ENCODE data around the gene PTPRG.

PTPRG gene

DNA sequence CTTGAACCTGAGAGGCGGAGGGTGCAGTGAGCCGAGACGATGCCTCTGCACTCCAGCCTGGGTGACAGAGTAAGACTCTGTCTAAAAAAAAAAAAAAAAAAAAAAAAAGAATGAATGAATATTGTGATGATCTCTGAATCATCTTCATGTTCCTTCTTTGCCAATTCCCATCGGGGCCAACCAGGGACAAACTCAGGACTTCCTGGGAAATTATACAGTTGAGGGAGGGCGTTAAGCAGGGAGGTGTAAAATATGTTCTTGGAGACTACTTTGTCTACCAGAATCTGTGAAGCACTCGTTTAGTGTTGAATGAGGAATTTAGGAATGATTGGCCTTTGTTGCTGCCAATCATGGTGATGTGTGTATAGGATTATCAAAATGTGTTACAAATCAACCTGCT is 210.6 kb downstream of the PTPRG start:
- H3K9ac ChIP-seq (ENCODE audit: low read depth, low read length, poor library complexity, severe bottlenecking), result no peak overlapping the region
- no peaks in the 10 kb centered on the region for H3K4me1 ChIP-seq (ENCODE audit: insufficient read depth, low read length, poor library complexity, severe bottlenecking)
- H3K36me3 ChIP-seq (ENCODE audit: insufficient read depth, low read length), result no peaks in the 10 kb centered on the region
- H3K27me3 ChIP-seq (ENCODE audit: insufficient read depth, low read length, poor library complexity, severe bottlenecking), result no peaks in the 10 kb centered on the region
- H3K9me3 ChIP-seq (ENCODE audit: insufficient read depth, low read depth, low read length), result no peaks in the 10 kb centered on the region
- no peaks in the 10 kb centered on the region for H3K79me2 ChIP-seq (ENCODE audit: insufficient read depth, low read length)
- no peak overlapping the region for H3K4me3 ChIP-seq (ENCODE audit: low read length, poor library complexity, severe bottlenecking)
- H4K20me1 ChIP-seq (ENCODE audit: insufficient read depth, low read length, poor library complexity, severe bottlenecking), result no peaks in the 10 kb centered on the region
- no peak overlapping the region for H2AFZ ChIP-seq (ENCODE audit: low read length)
- H3F3A ChIP-seq (ENCODE audit: low read depth), result no peaks in the 10 kb centered on the region
- H3K4me2 ChIP-seq (ENCODE audit: low read depth, low read length, poor library complexity, severe bottlenecking), result no peak overlapping the region
- no peak for TF ChIP-seq EZH2phosphoT487 (IDR thresholded peaks at IDR 0.05; ENCODE audit: borderline replicate concordance)
- TF ChIP-seq, protein P1, sequence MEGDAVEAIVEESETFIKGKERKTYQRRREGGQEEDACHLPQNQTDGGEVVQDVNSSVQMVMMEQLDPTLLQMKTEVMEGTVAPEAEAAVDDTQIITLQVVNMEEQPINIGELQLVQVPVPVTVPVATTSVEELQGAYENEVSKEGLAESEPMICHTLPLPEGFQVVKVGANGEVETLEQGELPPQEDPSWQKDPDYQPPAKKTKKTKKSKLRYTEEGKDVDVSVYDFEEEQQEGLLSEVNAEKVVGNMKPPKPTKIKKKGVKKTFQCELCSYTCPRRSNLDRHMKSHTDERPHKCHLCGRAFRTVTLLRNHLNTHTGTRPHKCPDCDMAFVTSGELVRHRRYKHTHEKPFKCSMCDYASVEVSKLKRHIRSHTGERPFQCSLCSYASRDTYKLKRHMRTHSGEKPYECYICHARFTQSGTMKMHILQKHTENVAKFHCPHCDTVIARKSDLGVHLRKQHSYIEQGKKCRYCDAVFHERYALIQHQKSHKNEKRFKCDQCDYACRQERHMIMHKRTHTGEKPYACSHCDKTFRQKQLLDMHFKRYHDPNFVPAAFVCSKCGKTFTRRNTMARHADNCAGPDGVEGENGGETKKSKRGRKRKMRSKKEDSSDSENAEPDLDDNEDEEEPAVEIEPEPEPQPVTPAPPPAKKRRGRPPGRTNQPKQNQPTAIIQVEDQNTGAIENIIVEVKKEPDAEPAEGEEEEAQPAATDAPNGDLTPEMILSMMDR (conservative IDR thresholded peaks at IDR 0.05; ENCODE audit: low read length), result no peak
- H3K9me2 ChIP-seq (replicated peaks; ENCODE audit: low read depth, low read length), result no peaks in the 10 kb centered on the region

DNA sequence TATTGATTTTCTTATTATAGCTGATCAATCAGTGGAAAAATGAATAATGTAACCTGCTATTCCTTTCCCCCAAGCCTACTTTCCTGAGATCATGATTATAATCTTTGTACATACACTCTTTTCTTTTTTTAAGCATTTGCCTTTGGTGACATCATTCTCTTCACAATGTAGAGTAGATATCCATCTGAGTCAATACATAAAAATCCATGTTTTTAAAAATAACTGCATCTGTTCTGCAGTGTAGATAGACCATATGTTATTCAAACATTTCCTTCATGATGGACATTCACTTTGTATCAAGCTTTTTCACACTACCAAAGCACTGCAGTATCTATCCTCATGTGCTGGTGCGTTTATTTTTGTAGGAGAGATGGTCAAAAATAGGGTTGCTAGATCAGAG is 211.1 kb downstream of the PTPRG start:
- Histone ChIP-seq H3K4me3 (ENCODE audit: low read length, poor library complexity, severe bottlenecking) (no peak overlapping the region), H3K9me3 (ENCODE audit: insufficient read depth, low read depth, low read length) (no peaks in the 10 kb centered on the region), H3K27me3 (ENCODE audit: insufficient read depth, low read length, poor library complexity, severe bottlenecking) (no peaks in the 10 kb centered on the region), H3K4me1 (ENCODE audit: insufficient read depth, low read length, poor library complexity, severe bottlenecking) (peaks cover 1% of the 10 kb centered on the region), H2AFZ (ENCODE audit: low read length) (no peak overlapping the region), H3K4me2 (ENCODE audit: low read depth, low read length, poor library complexity, severe bottlenecking) (no peak overlapping the region), H3K9me2 (replicated peaks; ENCODE audit: low read depth, low read length) (no peaks in the 10 kb centered on the region), H3K36me3 (ENCODE audit: insufficient read depth, low read length) (no peaks in the 10 kb centered on the region), H3K79me2 (ENCODE audit: insufficient read depth, low read length) (no peaks in the 10 kb centered on the region), H3K9ac (ENCODE audit: low read depth, low read length, poor library complexity, severe bottlenecking) (no peak overlapping the region), H4K20me1 (ENCODE audit: insufficient read depth, low read length, poor library complexity, severe bottlenecking) (no peaks in the 10 kb centered on the region), H3F3A (ENCODE audit: low read depth) (no peaks in the 10 kb centered on the region)
- TF ChIP-seq, protein P1 (conservative IDR thresholded peaks at IDR 0.05; ENCODE audit: low read length), result no peak
- TF ChIP-seq EZH2phosphoT487 (IDR thresholded peaks at IDR 0.05; ENCODE audit: borderline replicate concordance), result no peak

GRCh38 chr3:61774279-61774890 is 213.0 kb downstream of the PTPRG start:
- H3K9me3 ChIP-seq (ENCODE audit: insufficient read depth, low read depth, low read length), result no peaks in the 10 kb centered on the region
- TF ChIP-seq, protein P1 (conservative IDR thresholded peaks at IDR 0.05; ENCODE audit: low read length), result no peak
- TF ChIP-seq EZH2phosphoT487 (IDR thresholded peaks at IDR 0.05; ENCODE audit: borderline replicate concordance), result no peak
- no peaks in the 10 kb centered on the region for H3K9me2 ChIP-seq (replicated peaks; ENCODE audit: low read depth, low read length)
- no peak overlapping the region for H3K4me2 ChIP-seq (ENCODE audit: low read depth, low read length, poor library complexity, severe bottlenecking)
- H3K27me3 ChIP-seq (ENCODE audit: insufficient read depth, low read length, poor library complexity, severe bottlenecking), result no peaks in the 10 kb centered on the region
- no peak overlapping the region for H3K4me3 ChIP-seq (ENCODE audit: low read length, poor library complexity, severe bottlenecking)
- H3K36me3 ChIP-seq (ENCODE audit: insufficient read depth, low read length), result no peaks in the 10 kb centered on the region
- no peaks in the 10 kb centered on the region for H3F3A ChIP-seq (ENCODE audit: low read depth)
- no peak overlapping the region for H2AFZ ChIP-seq (ENCODE audit: low read length)
- H3K4me1 ChIP-seq (ENCODE audit: insufficient read depth, low read length, poor library complexity, severe bottlenecking), result peaks cover 7% of the 10 kb centered on the region
- no peak overlapping the region for H3K9ac ChIP-seq (ENCODE audit: low read depth, low read length, poor library complexity, severe bottlenecking)
- H4K20me1 ChIP-seq (ENCODE audit: insufficient read depth, low read length, poor library complexity, severe bottlenecking), result no peaks in the 10 kb centered on the region
- H3K79me2 ChIP-seq (ENCODE audit: insufficient read depth, low read length), result no peaks in the 10 kb centered on the region

Measured in Loucy (cell line).